ENCODE data around the gene AP2M1. TPM values are rescaled to one million over a fixed set of nuclear protein-coding genes. Genes with fewer than 3 reads are reported as not detected.
"Not testable (repeated sequence)": the region's sequence is repeated elsewhere in the genome, so short reads cannot be mapped to it uniquely, and the experiment has no call there.

Gene AP2M1
- total RNA-seq, 4 donors from 2014 or later: 153 to 318 (median 182) TPM

- Histone ChIP-seq H3K27me3 (no peaks in the 10 kb centered on the region), H3K4me3 (peak overlapping the region; percentile 58 to 93 (median 88)), H3K9me3 (no peaks in the 10 kb centered on the region), H3K36me3 (no peaks in the 10 kb centered on the region), H3K4me1 (peaks cover 20 to 54% (median 34%) of the 10 kb centered on the region in 4 donors), H3K27ac (peak overlapping the region; percentile 91 to 98 (median 93))
- peak; percentile 46 for DNase-seq
- in situ Hi-C loops (cut with MboI; ENCODE audit: low pct_ligation_motif_present in 1 of 4, low pct_unique_long_range_greater_than_20kb in 1 of 4, low sequenced_read_pairs in 3 of 4): no loop called here
- intact Hi-C loops (cut with DNase I; ENCODE audit: low total_unique reads): no loop called here
- TF ChIP-seq POLR2AphosphoS5 (IDR thresholded peaks at IDR 0.05): no peak
- TF ChIP-seq, protein P1, sequence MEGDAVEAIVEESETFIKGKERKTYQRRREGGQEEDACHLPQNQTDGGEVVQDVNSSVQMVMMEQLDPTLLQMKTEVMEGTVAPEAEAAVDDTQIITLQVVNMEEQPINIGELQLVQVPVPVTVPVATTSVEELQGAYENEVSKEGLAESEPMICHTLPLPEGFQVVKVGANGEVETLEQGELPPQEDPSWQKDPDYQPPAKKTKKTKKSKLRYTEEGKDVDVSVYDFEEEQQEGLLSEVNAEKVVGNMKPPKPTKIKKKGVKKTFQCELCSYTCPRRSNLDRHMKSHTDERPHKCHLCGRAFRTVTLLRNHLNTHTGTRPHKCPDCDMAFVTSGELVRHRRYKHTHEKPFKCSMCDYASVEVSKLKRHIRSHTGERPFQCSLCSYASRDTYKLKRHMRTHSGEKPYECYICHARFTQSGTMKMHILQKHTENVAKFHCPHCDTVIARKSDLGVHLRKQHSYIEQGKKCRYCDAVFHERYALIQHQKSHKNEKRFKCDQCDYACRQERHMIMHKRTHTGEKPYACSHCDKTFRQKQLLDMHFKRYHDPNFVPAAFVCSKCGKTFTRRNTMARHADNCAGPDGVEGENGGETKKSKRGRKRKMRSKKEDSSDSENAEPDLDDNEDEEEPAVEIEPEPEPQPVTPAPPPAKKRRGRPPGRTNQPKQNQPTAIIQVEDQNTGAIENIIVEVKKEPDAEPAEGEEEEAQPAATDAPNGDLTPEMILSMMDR (IDR thresholded peaks at IDR 0.05): no peak
- TF ChIP-seq POLR2A (IDR thresholded peaks at IDR 0.05): no peak
- no peak for TF ChIP-seq EP300 (IDR thresholded peaks at IDR 0.05; ENCODE audit: low read depth)
- WGBS, 2 donors (ENCODE audit: low coverage in 1 of 2): 0% methylated on average over 6 of the region's 6 CpGs; no CpG with 5 or more reads in 1 of the 2 donors
Observed at GRCh38 chr3:184156522-184156955, 18.1 kb upstream of the AP2M1 start.

DNA sequence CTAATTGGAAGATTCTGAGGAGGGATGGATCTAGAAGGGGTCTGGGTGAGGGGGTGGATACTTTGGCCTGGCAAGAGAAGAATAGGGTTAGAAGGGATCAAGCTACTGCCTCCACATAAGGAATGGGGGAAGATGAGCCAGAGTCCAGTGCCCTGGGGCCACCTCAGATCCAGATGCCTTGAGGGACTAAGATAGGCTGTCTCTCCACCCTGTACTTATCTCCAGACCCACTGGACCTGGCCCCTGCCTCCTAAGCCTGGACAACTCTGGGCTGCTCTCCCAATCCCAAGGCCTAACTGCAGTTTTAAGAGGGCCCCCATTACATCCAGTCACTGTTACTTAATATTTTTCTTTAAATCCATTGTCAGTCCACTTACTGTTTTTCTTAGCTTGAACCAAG, 17.4 kb upstream of the AP2M1 start:
- H3K4me3 ChIP-seq: peak overlapping the region; percentile 58 to 93 (median 88)
- no peak for DNase-seq
- intact Hi-C loops (cut with DNase I; ENCODE audit: low total_unique reads): no loop called here

DNA sequence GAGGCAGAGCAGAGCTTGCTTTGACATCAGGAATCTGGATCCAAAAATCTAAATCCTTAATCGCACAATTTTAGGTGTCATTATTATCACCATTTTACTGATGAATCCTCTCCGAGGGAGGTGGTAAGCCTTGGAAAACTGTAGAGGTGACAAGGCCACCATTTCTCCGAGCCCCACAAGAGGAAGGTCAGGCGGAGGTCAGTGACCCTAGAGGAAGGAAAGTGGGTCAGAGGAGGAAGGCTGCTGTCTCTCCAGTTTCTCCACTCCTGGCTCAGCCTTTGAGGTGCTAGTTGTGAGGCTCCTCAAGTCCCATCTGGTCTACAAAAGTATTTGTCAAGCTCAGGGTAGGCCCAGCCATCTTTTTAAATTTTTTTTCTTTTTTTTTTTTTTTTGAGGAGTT, 16.3 kb upstream of the AP2M1 start:
- Histone ChIP-seq H3K27ac (peak overlapping the region; percentile 33 to 98 (median 92)), H3K4me1 (peaks cover 20 to 58% (median 37%) of the 10 kb centered on the region in 4 donors), H3K4me3 (no peak overlapping the region), H3K36me3 (no peaks in the 10 kb centered on the region), H3K27me3 (no peaks in the 10 kb centered on the region), H3K9me3 (no peaks in the 10 kb centered on the region)
- DNase-seq: no peak
- 75 to 82% methylated on average over 4 of the region's 4 CpGs for WGBS, 2 donors (ENCODE audit: low coverage in 1 of 2)
- intact Hi-C loops (cut with DNase I; ENCODE audit: low total_unique reads): no loop called here
- TF ChIP-seq POLR2AphosphoS5 (IDR thresholded peaks at IDR 0.05) (no peak), POLR2A (IDR thresholded peaks at IDR 0.05) (no peak), EP300 (IDR thresholded peaks at IDR 0.05; ENCODE audit: low read depth) (no peak)
- TF ChIP-seq, protein P1 (IDR thresholded peaks at IDR 0.05): no peak
- in situ Hi-C loops (cut with MboI; ENCODE audit: low pct_ligation_motif_present in 1 of 4, low pct_unique_long_range_greater_than_20kb in 1 of 4, low sequenced_read_pairs in 3 of 4): no loop called here

More for the DNA sequence above, 17.4 kb upstream of the AP2M1 start:
- Histone ChIP-seq H3K9me3 (no peaks in the 10 kb centered on the region), H3K36me3 (no peaks in the 10 kb centered on the region), H3K27ac (peak overlapping the region; percentile 91 to 98 (median 93)), H3K27me3 (no peaks in the 10 kb centered on the region), H3K4me1 (peaks cover 20 to 61% (median 37%) of the 10 kb centered on the region in 4 donors)
- in situ Hi-C loops (cut with MboI; ENCODE audit: low pct_ligation_motif_present in 1 of 4, low pct_unique_long_range_greater_than_20kb in 1 of 4, low sequenced_read_pairs in 3 of 4): no loop called here
- no peak for TF ChIP-seq POLR2A (IDR thresholded peaks at IDR 0.05)
- no peak for TF ChIP-seq EP300 (IDR thresholded peaks at IDR 0.05; ENCODE audit: low read depth)
- TF ChIP-seq POLR2AphosphoS5 (IDR thresholded peaks at IDR 0.05): no peak
- TF ChIP-seq, protein P1 (IDR thresholded peaks at IDR 0.05): no peak

- no peaks in the 10 kb centered on the region for H3K27me3 ChIP-seq
- DNase-seq: no peak
- H3K27ac ChIP-seq: peak overlapping the region; percentile 50 to 98 (median 67)
- no peak overlapping the region for H3K4me3 ChIP-seq
- in situ Hi-C loops (cut with MboI; ENCODE audit: low pct_ligation_motif_present in 1 of 4, low pct_unique_long_range_greater_than_20kb in 1 of 4, low sequenced_read_pairs in 3 of 4) (no loop called here), intact Hi-C loops (cut with DNase I; ENCODE audit: low total_unique reads) (no loop called here)
- 47 to 80% methylated on average over 1 to 2 of the region's 2 CpGs for WGBS, 2 donors (ENCODE audit: low coverage in 1 of 2)
- H3K9me3 ChIP-seq: no peaks in the 10 kb centered on the region
- no peak for TF ChIP-seq POLR2AphosphoS5 (IDR thresholded peaks at IDR 0.05)
- TF ChIP-seq, protein P1 (IDR thresholded peaks at IDR 0.05): no peak
- no peak for TF ChIP-seq POLR2A (IDR thresholded peaks at IDR 0.05)
- TF ChIP-seq EP300 (IDR thresholded peaks at IDR 0.05; ENCODE audit: low read depth): no peak
- peaks cover 0 to 18% (median 6%) of the 10 kb centered on the region in 4 donors for H3K36me3 ChIP-seq
- peaks cover 20 to 50% (median 31%) of the 10 kb centered on the region in 4 donors for H3K4me1 ChIP-seq
Observed at GRCh38 chr3:184160456-184160855, 14.2 kb upstream of the AP2M1 start.

DNA sequence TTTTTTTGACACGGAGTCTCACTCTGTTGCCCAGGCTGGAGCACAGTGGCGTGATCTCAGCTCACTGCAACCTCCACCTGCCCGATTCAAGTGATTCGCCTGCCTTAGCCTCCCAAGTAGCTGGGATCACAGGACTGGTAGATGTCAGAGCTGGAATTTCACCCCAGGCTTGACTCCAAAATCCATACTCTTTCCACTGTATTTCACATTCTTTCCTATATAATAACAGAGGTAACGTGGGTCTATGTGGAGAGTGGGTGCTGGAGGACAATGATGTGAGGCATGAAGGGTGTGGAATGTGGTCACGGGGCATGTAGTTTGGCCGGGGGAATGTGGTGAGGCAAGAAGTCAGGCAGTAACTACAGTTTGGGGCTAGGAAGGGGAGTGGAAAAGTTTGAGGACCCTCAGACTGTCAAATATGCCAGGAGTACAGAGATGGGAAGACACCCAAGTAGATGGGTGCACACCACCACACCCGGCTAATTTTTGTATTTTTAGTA, 12.0 kb upstream of the AP2M1 start:
- Histone ChIP-seq H3K4me1 (peaks cover 9 to 39% (median 20%) of the 10 kb centered on the region in 4 donors), H3K36me3 (peaks cover 0 to 37% (median 11%) of the 10 kb centered on the region in 4 donors)
- intact Hi-C loops (cut with DNase I; ENCODE audit: low total_unique reads); H3K27ac ChIP-seq; H3K9me3 ChIP-seq; H3K27me3 ChIP-seq; DNase-seq; in situ Hi-C loops (cut with MboI; ENCODE audit: low pct_ligation_motif_present in 1 of 4, low pct_unique_long_range_greater_than_20kb in 1 of 4, low sequenced_read_pairs in 3 of 4); H3K4me3 ChIP-seq: not testable (repeated sequence)
- 79 to 86% methylated on average over 6 to 8 of the region's 8 CpGs for WGBS, 2 donors (ENCODE audit: low coverage in 1 of 2)
